GM23338 (cell line): ENCODE results near the gene SNX9. TPM values are rescaled to one million over a fixed set of nuclear protein-coding genes. Genes with fewer than 3 reads are reported as not detected.

ENCODE experiments used
- ATAC-seq: fragments of 200-7000 bp; cut with Tn5 transposase; 3 replicates; pipeline ENCODE4 v1.9.1; 2020
- DNase-seq: peaks from one replicate; pipeline ENCODE4 v3.0.0-alpha.2; 2015; ENCODE audit warnings: low spot score
- H2AFZ ChIP-seq: fragments of 200-600 bp; sonication (generic); 2 replicates; pipeline ENCODE4 v1.8.0; 2016; ENCODE audit warnings: antibody characterized with exemption, mild to moderate bottlenecking, moderate library complexity
- H3F3A ChIP-seq: fragments of 200-600 bp; sonication (generic); replicated peaks from 2 replicates; pipeline ENCODE4 v1.8.0; 2017; ENCODE audit warnings: antibody characterized with exemption, mixed run types, low read depth
- H3K27ac ChIP-seq: fragments of 200-600 bp; sonication (generic); 2 replicates; pipeline ENCODE4 v1.6.1; 2016; ENCODE audit warnings: low read depth
- H3K27me3 ChIP-seq: fragments of 200-600 bp; sonication (generic); 2 replicates; pipeline ENCODE4 v1.8.0; 2016; ENCODE audit warnings: mild to moderate bottlenecking, mixed run types, moderate library complexity; ENCODE audit not compliant: insufficient read depth
- H3K36me3 ChIP-seq: fragments of 200-600 bp; sonication (generic); 2 replicates; pipeline ENCODE4 v1.8.0; 2016; ENCODE audit warnings: mild to moderate bottlenecking; ENCODE audit not compliant: insufficient read depth
- H3K4me1 ChIP-seq: fragments of 200-600 bp; sonication (generic); 2 replicates; pipeline ENCODE4 v1.8.0; 2016; ENCODE audit warnings: mild to moderate bottlenecking, moderate library complexity; ENCODE audit not compliant: insufficient read depth
- H3K4me2 ChIP-seq: fragments of 200-600 bp; sonication (generic); 2 replicates; pipeline ENCODE4 v1.7.1; 2017; ENCODE audit warnings: mixed run types
- H3K4me3 ChIP-seq: fragments of 200-600 bp; sonication (generic); 2 replicates; pipeline ENCODE4 v1.6.1; 2016; ENCODE audit warnings: mixed run types
- H3K79me2 ChIP-seq: fragments of 200-600 bp; sonication (generic); replicated peaks from 2 replicates; pipeline ENCODE4 v1.8.0; 2017; ENCODE audit warnings: mild to moderate bottlenecking; ENCODE audit not compliant: insufficient read depth
- H3K9me2 ChIP-seq: fragments of 200-600 bp; sonication (generic); 2 replicates; pipeline ENCODE4 v1.8.0; 2017; ENCODE audit not compliant: insufficient read depth
- H4K20me1 ChIP-seq: fragments of 200-600 bp; sonication (generic); replicated peaks from 2 replicates; pipeline ENCODE4 v1.8.0; 2017; ENCODE audit warnings: mild to moderate bottlenecking; ENCODE audit not compliant: insufficient read depth
- H3K27ac Mint-ChIP-seq: 2 replicates; pipeline ENCODE4 v1.8.0; 2020; ENCODE audit warnings: inconsistent platforms, mild to moderate bottlenecking, moderate library complexity, mixed read lengths
- H3K27me3 Mint-ChIP-seq: 3 replicates; pipeline ENCODE4 v1.8.0; 2022; ENCODE audit warnings: low read depth, mild to moderate bottlenecking, moderate library complexity, mixed read lengths, inconsistent platforms; ENCODE audit not compliant: insufficient read depth, poor library complexity
- H3K36me3 Mint-ChIP-seq: 3 replicates; pipeline ENCODE4 v1.8.0; 2021; ENCODE audit warnings: low read depth, mild to moderate bottlenecking, inconsistent platforms, moderate library complexity, mixed read lengths
- H3K4me1 Mint-ChIP-seq: 3 replicates; pipeline ENCODE4 v1.8.0; 2020; ENCODE audit warnings: mild to moderate bottlenecking, inconsistent platforms, mixed read lengths
- H3K4me3 Mint-ChIP-seq: 3 replicates; pipeline ENCODE4 v1.8.0; 2021; ENCODE audit warnings: moderate library complexity, mild to moderate bottlenecking, inconsistent platforms, mixed read lengths
- H3K9me3 Mint-ChIP-seq: 3 replicates; pipeline ENCODE4 v1.8.0; 2020; ENCODE audit warnings: moderate library complexity, mild to moderate bottlenecking, inconsistent platforms, mixed read lengths
- CREB1 ChIP-seq: fragments of 250-450 bp; sonication (Bioruptor Pico); IDR thresholded peaks from 2 replicates; pipeline ENCODE4 v1.5.0; 2020; ENCODE audit warnings: low read depth, mild to moderate bottlenecking, moderate library complexity
- EZH2 ChIP-seq: fragments of 200-600 bp; sonication (generic); IDR thresholded peaks from one replicate; pipeline ENCODE4 v1.8.0; 2017; ENCODE audit warnings: antibody characterized with exemption, mild to moderate bottlenecking, low read depth; ENCODE audit not compliant: unreplicated experiment
- JUNB ChIP-seq: IDR thresholded peaks from one replicate; pipeline ENCODE4 v1.6.1; 2016; ENCODE audit warnings: antibody characterized with exemption; ENCODE audit not compliant: unreplicated experiment
- NANOG ChIP-seq: IDR thresholded peaks from 2 replicates; pipeline ENCODE4 v1.6.1; 2016; ENCODE audit warnings: antibody characterized with exemption, borderline replicate concordance
- STAT1 ChIP-seq: IDR thresholded peaks from one replicate; pipeline ENCODE4 v1.6.1; 2016; ENCODE audit warnings: antibody characterized with exemption; ENCODE audit not compliant: unreplicated experiment
- ZNF114 ChIP-seq: fragments of 250-450 bp; sonication (Bioruptor Pico); IDR thresholded peaks from 2 replicates; pipeline ENCODE4 v1.5.0; 2020; ENCODE audit warnings: mild to moderate bottlenecking, moderate library complexity
- ZNF331 ChIP-seq: fragments of 250-450 bp; sonication (Bioruptor Pico); IDR thresholded peaks from 2 replicates; pipeline ENCODE4 v1.5.0; 2020; ENCODE audit warnings: low read depth, mild to moderate bottlenecking, moderate library complexity
- polyA plus RNA-seq: library from polyadenylated mRNA; unstranded; fragments of >200 nt; fragmentation: Nextera tagmentation; extraction: Ambion mirVana; gene quantifications from 2 replicates; pipeline ENCODE4 v1.2.1, GENCODE V29; 2016
- total RNA-seq: library from RNA; depleted of rRNA; stranded (reverse); fragments of >200 nt; shearing (Covaris generic); gene quantifications from 2 replicates; pipeline ENCODE4 v1.2.3, GENCODE V29; 2014
- TF ChIP-seq, protein P1 (sequence below): IDR thresholded peaks from one replicate; pipeline ENCODE4 v1.6.1; 2018; ENCODE audit warnings: antibody characterized with exemption; ENCODE audit not compliant: unreplicated experiment
- TF ChIP-seq, protein P2 (sequence below): fragments of 250-450 bp; sonication (Bioruptor Pico); IDR thresholded peaks from 2 replicates; pipeline ENCODE4 v1.5.0; 2020; ENCODE audit warnings: mild to moderate bottlenecking, moderate library complexity
- TF ChIP-seq, protein P3 (sequence below): IDR thresholded peaks from 2 replicates; pipeline ENCODE4 v1.6.1; 2016; ENCODE audit warnings: antibody characterized with exemption
- TF ChIP-seq, protein P4 (sequence below), 2 experiments: fragments of 200-600 bp in 1 of 2; sonication (generic) in 1 of 2; conservative IDR thresholded peaks; 2 replicates each; pipeline versions ENCODE4 v1.5.1 to v1.6.1; 2016 to 2017; ENCODE audit warnings: antibody characterized with exemption in 2 of 2, low read depth in 2 of 2, mild to moderate bottlenecking in 2 of 2, moderate library complexity in 1 of 2

The SNX9 gene
- total and polyA plus RNA-seq, 2 experiments from 2014 or later = 18.4 to 23.3 TPM

DNA sequence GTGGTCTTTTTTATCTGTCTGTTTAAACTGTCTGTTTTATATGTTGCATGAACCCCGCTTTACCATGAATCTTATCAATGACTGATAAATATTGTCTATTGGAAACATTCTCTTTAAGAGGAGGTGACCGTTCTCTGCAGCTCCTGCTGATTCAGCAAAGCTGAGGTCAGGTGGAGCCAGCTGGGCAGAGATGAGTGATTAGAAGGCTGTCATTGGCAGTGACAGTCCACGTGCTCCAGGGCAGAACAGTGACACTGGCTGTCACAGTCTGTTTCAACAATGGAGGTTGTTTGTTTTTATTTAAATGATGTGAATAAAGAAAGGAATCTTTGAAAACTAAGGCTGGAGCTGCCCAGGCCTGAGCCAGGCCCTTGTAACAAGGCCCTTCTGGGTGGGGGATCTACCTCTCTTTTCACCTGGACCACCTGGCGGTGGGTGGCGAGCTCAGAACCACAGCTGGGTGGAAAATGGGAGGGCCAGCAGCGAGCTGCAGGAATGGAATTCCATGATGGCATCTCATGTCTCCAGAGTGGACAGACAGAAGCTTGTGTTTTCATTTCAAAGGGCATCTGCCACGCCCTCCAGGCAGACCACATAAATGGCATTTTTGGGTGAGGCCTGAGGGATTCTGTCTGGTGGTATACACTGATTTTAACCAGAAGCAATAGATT is 171.2 kb downstream of the SNX9 start:
- H3K27me3 Mint-ChIP-seq = peaks cover 10% of the 10 kb centered on the region
- ATAC-seq (no peak), DNase-seq (no peak)
- no peak overlapping the region for H3K4me3 Mint-ChIP-seq
- H3K9me2 ChIP-seq = no peaks in the 10 kb centered on the region
- H3K9me3 Mint-ChIP-seq = peaks cover 2% of the 10 kb centered on the region; the same call in 2 of the 3 replicates
- H3K27ac Mint-ChIP-seq = no peak overlapping the region
- H3K4me1 ChIP-seq = peaks cover 13% of the 10 kb centered on the region
- no peaks in the 10 kb centered on the region; the same call in 2 of the 3 replicates for H3K36me3 Mint-ChIP-seq
- H3K4me3 ChIP-seq = no peak overlapping the region
- H3K79me2 ChIP-seq = peaks cover 29% of the 10 kb centered on the region
- H3K27me3 ChIP-seq = no peaks in the 10 kb centered on the region
- no peaks in the 10 kb centered on the region for H3K36me3 ChIP-seq
- no peak overlapping the region for H3K4me2 ChIP-seq
- peaks cover 56% of the 10 kb centered on the region for H3K4me1 Mint-ChIP-seq
- H2AFZ ChIP-seq = no peak overlapping the region
- 0 out of 2 replicates have a peak, but pooled peaks cover 3% of the 10 kb centered on the region for H3F3A ChIP-seq
- H4K20me1 ChIP-seq = no peaks in the 10 kb centered on the region
- no peak overlapping the region for H3K27ac ChIP-seq
- TF ChIP-seq, protein P1, sequence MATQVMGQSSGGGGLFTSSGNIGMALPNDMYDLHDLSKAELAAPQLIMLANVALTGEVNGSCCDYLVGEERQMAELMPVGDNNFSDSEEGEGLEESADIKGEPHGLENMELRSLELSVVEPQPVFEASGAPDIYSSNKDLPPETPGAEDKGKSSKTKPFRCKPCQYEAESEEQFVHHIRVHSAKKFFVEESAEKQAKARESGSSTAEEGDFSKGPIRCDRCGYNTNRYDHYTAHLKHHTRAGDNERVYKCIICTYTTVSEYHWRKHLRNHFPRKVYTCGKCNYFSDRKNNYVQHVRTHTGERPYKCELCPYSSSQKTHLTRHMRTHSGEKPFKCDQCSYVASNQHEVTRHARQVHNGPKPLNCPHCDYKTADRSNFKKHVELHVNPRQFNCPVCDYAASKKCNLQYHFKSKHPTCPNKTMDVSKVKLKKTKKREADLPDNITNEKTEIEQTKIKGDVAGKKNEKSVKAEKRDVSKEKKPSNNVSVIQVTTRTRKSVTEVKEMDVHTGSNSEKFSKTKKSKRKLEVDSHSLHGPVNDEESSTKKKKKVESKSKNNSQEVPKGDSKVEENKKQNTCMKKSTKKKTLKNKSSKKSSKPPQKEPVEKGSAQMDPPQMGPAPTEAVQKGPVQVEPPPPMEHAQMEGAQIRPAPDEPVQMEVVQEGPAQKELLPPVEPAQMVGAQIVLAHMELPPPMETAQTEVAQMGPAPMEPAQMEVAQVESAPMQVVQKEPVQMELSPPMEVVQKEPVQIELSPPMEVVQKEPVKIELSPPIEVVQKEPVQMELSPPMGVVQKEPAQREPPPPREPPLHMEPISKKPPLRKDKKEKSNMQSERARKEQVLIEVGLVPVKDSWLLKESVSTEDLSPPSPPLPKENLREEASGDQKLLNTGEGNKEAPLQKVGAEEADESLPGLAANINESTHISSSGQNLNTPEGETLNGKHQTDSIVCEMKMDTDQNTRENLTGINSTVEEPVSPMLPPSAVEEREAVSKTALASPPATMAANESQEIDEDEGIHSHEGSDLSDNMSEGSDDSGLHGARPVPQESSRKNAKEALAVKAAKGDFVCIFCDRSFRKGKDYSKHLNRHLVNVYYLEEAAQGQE = no peak
- TF ChIP-seq STAT1 = no peak
- no peak for TF ChIP-seq ZNF114 (CRISPR knock-in tag)
- no peak for TF ChIP-seq CREB1 (CRISPR knock-in tag)
- TF ChIP-seq EZH2 = no peak
- TF ChIP-seq, protein P2, sequence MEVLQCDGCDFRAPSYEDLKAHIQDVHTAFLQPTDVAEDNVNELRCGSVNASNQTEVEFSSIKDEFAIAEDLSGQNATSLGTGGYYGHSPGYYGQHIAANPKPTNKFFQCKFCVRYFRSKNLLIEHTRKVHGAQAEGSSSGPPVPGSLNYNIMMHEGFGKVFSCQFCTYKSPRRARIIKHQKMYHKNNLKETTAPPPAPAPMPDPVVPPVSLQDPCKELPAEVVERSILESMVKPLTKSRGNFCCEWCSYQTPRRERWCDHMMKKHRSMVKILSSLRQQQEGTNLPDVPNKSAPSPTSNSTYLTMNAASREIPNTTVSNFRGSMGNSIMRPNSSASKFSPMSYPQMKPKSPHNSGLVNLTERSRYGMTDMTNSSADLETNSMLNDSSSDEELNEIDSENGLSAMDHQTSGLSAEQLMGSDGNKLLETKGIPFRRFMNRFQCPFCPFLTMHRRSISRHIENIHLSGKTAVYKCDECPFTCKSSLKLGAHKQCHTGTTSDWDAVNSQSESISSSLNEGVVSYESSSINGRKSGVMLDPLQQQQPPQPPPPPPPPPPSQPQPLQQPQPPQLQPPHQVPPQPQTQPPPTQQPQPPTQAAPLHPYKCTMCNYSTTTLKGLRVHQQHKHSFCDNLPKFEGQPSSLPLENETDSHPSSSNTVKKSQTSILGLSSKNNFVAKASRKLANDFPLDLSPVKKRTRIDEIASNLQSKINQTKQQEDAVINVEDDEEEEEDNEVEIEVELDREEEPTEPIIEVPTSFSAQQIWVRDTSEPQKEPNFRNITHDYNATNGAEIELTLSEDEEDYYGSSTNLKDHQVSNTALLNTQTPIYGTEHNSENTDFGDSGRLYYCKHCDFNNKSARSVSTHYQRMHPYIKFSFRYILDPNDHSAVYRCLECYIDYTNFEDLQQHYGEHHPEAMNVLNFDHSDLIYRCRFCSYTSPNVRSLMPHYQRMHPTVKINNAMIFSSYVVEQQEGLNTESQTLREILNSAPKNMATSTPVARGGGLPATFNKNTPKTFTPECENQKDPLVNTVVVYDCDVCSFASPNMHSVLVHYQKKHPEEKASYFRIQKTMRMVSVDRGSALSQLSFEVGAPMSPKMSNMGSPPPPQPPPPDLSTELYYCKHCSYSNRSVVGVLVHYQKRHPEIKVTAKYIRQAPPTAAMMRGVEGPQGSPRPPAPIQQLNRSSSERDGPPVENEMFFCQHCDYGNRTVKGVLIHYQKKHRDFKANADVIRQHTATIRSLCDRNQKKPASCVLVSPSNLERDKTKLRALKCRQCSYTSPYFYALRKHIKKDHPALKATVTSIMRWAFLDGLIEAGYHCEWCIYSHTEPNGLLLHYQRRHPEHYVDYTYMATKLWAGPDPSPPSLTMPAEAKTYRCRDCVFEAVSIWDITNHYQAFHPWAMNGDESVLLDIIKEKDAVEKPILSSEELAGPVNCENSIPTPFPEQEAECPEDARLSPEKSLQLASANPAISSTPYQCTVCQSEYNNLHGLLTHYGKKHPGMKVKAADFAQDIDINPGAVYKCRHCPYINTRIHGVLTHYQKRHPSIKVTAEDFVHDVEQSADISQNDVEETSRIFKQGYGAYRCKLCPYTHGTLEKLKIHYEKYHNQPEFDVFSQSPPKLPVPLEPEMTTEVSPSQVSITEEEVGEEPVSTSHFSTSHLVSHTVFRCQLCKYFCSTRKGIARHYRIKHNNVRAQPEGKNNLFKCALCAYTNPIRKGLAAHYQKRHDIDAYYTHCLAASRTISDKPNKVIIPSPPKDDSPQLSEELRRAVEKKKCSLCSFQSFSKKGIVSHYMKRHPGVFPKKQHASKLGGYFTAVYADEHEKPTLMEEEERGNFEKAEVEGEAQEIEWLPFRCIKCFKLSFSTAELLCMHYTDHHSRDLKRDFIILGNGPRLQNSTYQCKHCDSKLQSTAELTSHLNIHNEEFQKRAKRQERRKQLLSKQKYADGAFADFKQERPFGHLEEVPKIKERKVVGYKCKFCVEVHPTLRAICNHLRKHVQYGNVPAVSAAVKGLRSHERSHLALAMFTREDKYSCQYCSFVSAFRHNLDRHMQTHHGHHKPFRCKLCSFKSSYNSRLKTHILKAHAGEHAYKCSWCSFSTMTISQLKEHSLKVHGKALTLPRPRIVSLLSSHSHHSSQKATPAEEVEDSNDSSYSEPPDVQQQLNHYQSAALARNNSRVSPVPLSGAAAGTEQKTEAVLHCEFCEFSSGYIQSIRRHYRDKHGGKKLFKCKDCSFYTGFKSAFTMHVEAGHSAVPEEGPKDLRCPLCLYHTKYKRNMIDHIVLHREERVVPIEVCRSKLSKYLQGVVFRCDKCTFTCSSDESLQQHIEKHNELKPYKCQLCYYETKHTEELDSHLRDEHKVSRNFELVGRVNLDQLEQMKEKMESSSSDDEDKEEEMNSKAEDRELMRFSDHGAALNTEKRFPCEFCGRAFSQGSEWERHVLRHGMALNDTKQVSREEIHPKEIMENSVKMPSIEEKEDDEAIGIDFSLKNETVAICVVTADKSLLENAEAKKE (CRISPR knock-in tag) = no peak
- no peak for TF ChIP-seq NANOG
- no peak for TF ChIP-seq JUNB
- TF ChIP-seq, protein P3, sequence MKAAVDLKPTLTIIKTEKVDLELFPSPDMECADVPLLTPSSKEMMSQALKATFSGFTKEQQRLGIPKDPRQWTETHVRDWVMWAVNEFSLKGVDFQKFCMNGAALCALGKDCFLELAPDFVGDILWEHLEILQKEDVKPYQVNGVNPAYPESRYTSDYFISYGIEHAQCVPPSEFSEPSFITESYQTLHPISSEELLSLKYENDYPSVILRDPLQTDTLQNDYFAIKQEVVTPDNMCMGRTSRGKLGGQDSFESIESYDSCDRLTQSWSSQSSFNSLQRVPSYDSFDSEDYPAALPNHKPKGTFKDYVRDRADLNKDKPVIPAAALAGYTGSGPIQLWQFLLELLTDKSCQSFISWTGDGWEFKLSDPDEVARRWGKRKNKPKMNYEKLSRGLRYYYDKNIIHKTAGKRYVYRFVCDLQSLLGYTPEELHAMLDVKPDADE = no peak
- no peak for TF ChIP-seq ZNF331 (CRISPR knock-in tag)
- TF ChIP-seq, protein P4, sequence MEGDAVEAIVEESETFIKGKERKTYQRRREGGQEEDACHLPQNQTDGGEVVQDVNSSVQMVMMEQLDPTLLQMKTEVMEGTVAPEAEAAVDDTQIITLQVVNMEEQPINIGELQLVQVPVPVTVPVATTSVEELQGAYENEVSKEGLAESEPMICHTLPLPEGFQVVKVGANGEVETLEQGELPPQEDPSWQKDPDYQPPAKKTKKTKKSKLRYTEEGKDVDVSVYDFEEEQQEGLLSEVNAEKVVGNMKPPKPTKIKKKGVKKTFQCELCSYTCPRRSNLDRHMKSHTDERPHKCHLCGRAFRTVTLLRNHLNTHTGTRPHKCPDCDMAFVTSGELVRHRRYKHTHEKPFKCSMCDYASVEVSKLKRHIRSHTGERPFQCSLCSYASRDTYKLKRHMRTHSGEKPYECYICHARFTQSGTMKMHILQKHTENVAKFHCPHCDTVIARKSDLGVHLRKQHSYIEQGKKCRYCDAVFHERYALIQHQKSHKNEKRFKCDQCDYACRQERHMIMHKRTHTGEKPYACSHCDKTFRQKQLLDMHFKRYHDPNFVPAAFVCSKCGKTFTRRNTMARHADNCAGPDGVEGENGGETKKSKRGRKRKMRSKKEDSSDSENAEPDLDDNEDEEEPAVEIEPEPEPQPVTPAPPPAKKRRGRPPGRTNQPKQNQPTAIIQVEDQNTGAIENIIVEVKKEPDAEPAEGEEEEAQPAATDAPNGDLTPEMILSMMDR (conservative IDR thresholded peaks at IDR 0.05; ENCODE audit: low read depth in 2 of 2) = no peak
